K562 (cell line): ENCODE results near the gene TRMU. TPM values are rescaled to one million over a fixed set of nuclear protein-coding genes. Genes with fewer than 3 reads are reported as not detected.

Experiments
- LCOR ChIP-seq: sonication (generic); formaldehyde crosslinking; IDR thresholded peaks from 2 replicates; pipeline ENCODE4 v1.8.0; 2022; ENCODE audit warnings: mild to moderate bottlenecking, missing genetic modification reagents
- MLX ChIP-seq, 2 experiments: fragments of 450-650 bp in 1 of 2; sonication (generic) in 1 of 2; formaldehyde crosslinking; conservative IDR thresholded peaks; 2 replicates each; pipeline versions ENCODE4 v1.4.0 to v1.8.1; 2020 to 2022; ENCODE audit warnings: mild to moderate bottlenecking in 1 of 2, missing genetic modification reagents in 1 of 2
- YY1 ChIP-seq, 3 experiments: IDR thresholded peaks; 2 replicates each; pipeline ENCODE4 v1.6.1; 2011; ENCODE audit warnings: low read length in 2 of 3, mild to moderate bottlenecking in 2 of 3, moderate library complexity in 2 of 3, borderline replicate concordance in 1 of 3, control low read depth in 1 of 3, low read depth in 1 of 3; ENCODE audit not compliant: insufficient read depth in 3 of 3, insufficient replicate concordance in 2 of 3, control insufficient read depth in 1 of 3, insufficient read length in 1 of 3; ENCODE audit errors: extremely low read depth in 1 of 3
- polyA plus RNA-seq, 8 experiments: library from polyadenylated mRNA; depleted of rRNA in 4 of 8; stranded (reverse) in 5 of 8; unstranded in 3 of 8; fragments of >200 nt; fragmentation: Nextera tagmentation in 2 of 8; fragmentation: Illumina TruSeq in 1 of 8; extraction: Ambion mirVana in 2 of 8; extraction: Trizol in 1 of 8; gene quantifications; 2 replicates each; pipeline versions ENCODE4 v1.2.1 to v1.2.3, GENCODE V29; 2011 to 2014; ENCODE audit warnings: inconsistent platforms in 1 of 8, missing spikeins in 1 of 8
- total RNA-seq, 7 experiments: library from RNA; depleted of rRNA in 6 of 7; stranded (reverse); fragments of >200 nt in 6 of 7; fragmentation: Illumina TruSeq in 2 of 7; extraction: Trizol in 2 of 7; gene quantifications; 2 replicates each; pipeline versions ENCODE4 v1.2.1 to v1.2.3, GENCODE V29; 2011 to 2021; ENCODE audit warnings: low replicate concordance in 1 of 7
- TF ChIP-seq, protein P1 (sequence below): fragments of 450-650 bp; formaldehyde crosslinking; IDR thresholded peaks from 2 replicates; pipeline ENCODE4 v1.4.0; 2020; ENCODE audit warnings: mild to moderate bottlenecking, moderate library complexity
- TF ChIP-seq, protein P2 (sequence below): sonication (generic); formaldehyde crosslinking; IDR thresholded peaks from 2 replicates; pipeline ENCODE4 v1.8.0; 2022; ENCODE audit warnings: mild to moderate bottlenecking, missing genetic modification reagents, borderline replicate concordance

Gene TRMU
- total and polyA plus RNA-seq, 9 of the 15 experiments (the other 6 are each of a cell fraction or from before 2014, with no cell fraction given), result 2.3 to 49.9 (median 35.3) TPM

DNA sequence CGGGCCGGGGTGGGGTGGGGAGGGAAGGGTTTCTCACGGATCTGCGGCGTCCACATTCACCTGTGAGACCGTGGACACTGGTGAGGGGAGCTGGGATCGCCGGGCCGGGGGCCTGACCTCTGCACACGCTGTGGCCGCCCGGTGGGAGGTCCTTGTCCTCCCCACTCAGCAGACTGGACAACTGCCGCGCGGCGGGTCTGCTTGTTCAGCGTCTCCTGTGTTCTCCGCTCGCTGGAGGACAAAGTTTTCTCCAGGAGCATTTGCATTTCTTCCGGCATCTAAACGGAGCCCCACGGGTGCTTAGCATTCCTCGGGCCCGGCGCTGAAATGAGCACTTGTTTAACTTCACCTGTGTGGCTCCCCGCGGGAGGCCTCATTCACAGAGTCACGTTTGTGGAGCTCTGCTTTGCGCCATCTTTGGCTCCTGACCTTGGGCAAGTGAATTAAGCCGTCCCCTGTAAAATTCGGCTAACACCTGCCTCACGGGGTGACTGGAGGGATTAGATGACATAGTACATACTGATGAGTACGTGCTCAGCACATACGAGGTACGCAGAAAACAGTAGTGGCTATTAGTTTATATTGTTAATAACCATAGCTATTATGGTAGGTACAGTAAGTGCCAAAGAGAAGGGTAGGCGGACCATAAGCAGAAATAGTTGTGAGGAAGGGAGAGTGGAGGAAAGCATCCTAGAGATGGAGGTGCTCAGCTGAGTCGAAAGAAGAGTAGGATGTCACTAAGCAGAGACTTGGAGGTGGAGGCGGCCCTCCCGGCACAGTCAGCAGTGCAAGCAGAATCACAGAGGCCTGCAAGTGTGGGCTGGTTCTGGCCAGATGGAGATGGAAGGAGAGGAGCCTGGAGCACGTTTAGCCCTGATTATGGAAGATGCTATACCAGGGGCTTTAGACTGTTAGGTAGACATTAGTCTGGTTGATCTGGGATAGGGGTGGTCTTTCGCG lies 885 bp downstream of the TRMU start (continued):
- TF ChIP-seq MLX (CRISPR knock-in tag; conservative IDR thresholded peaks at IDR 0.05) (no peak), LCOR (CRISPR knock-in tag) (0 out of 2 replicates have a peak, but pooled peaks have one; percentile 29), YY1 (IDR thresholded peaks at IDR 0.05; ENCODE audit: borderline replicate concordance in 1 of 3, control insufficient read depth in 1 of 3, extremely low read depth in 1 of 3, insufficient read depth in 3 of 3, insufficient read length in 1 of 3, insufficient replicate concordance in 2 of 3, low read depth in 1 of 3, low read length in 2 of 3) (peak in 2 of 3 experiments; percentile 18 to 69)
- TF ChIP-seq, protein P1, sequence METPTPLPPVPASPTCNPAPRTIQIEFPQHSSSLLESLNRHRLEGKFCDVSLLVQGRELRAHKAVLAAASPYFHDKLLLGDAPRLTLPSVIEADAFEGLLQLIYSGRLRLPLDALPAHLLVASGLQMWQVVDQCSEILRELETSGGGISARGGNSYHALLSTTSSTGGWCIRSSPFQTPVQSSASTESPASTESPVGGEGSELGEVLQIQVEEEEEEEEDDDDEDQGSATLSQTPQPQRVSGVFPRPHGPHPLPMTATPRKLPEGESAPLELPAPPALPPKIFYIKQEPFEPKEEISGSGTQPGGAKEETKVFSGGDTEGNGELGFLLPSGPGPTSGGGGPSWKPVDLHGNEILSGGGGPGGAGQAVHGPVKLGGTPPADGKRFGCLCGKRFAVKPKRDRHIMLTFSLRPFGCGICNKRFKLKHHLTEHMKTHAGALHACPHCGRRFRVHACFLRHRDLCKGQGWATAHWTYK, result no peak
- TF ChIP-seq, protein P2, sequence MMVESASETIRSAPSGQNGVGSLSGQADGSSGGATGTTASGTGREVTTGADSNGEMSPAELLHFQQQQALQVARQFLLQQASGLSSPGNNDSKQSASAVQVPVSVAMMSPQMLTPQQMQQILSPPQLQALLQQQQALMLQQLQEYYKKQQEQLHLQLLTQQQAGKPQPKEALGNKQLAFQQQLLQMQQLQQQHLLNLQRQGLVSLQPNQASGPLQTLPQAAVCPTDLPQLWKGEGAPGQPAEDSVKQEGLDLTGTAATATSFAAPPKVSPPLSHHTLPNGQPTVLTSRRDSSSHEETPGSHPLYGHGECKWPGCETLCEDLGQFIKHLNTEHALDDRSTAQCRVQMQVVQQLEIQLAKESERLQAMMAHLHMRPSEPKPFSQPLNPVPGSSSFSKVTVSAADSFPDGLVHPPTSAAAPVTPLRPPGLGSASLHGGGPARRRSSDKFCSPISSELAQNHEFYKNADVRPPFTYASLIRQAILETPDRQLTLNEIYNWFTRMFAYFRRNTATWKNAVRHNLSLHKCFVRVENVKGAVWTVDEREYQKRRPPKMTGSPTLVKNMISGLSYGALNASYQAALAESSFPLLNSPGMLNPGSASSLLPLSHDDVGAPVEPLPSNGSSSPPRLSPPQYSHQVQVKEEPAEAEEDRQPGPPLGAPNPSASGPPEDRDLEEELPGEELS (CRISPR knock-in tag), result no peak
